ENCODE measurements around the gene DYNC2H1. TPM values are rescaled to one million over a fixed set of nuclear protein-coding genes. Genes with fewer than 3 reads are reported as not detected.

Gene DYNC2H1
- polyA plus RNA-seq, 1 donor (not counting 4 experiments of a cell fraction or from before 2014, with no cell fraction given) = 18.5 TPM

- dilution Hi-C loops (cut with MboI; ENCODE audit: extremely low pct_ligation_motif_present, low sequenced_read_pairs) = no loop called here
These were observed 367.6 kb downstream of the DYNC2H1 start for GRCh38 chr11:103476874-103477273.

GRCh38 chr11:103480421-103480820 lies 371.2 kb downstream of the DYNC2H1 start:
- dilution Hi-C loops (cut with MboI; ENCODE audit: extremely low pct_ligation_motif_present, low sequenced_read_pairs) = no loop called here
- H3K9me1 ChIP-seq (ENCODE audit: control insufficient read depth, extremely low read depth, insufficient read depth, low read length) = no peaks in the 10 kb centered on the region
- no peaks in the 10 kb centered on the region for H3K36me3 ChIP-seq (ENCODE audit: control insufficient read depth in 2 of 2, extremely low read depth in 1 of 2, insufficient read depth in 2 of 2, low read length in 2 of 2)
- DNase-seq (ENCODE audit: low read depth, low spot score) (no peak), FAIRE-seq (no peak)
- H3K9ac ChIP-seq (ENCODE audit: control insufficient read depth, extremely low read depth, insufficient read depth, low read length) = no peak overlapping the region
- H3K4me2 ChIP-seq (ENCODE audit: control insufficient read depth, extremely low read depth, insufficient read depth, low read depth, low read length) = no peak overlapping the region
- H3K4me3 ChIP-seq (ENCODE audit: control insufficient read depth in 2 of 3, extremely low read depth in 1 of 3, insufficient read depth in 2 of 3, low read depth in 1 of 3, low read length in 3 of 3) = no peak overlapping the region
- TF ChIP-seq EZH2 (IDR thresholded peaks at IDR 0.05; ENCODE audit: low read length) = no peak
- no peak for TF ChIP-seq CTCF (optimal IDR thresholded peaks at IDR 0.05 in 1 of 3, IDR thresholded peaks at IDR 0.05 in 1 of 3, conservative IDR thresholded peaks at IDR 0.05 in 1 of 3; ENCODE audit: extremely low read depth in 1 of 3, insufficient read depth in 2 of 3, low read length in 3 of 3)
- H4K20me1 ChIP-seq (ENCODE audit: control insufficient read depth, extremely low read depth, insufficient read depth, low read length) = no peaks in the 10 kb centered on the region
- no peaks in the 10 kb centered on the region for H3K9me3 ChIP-seq (ENCODE audit: control insufficient read depth, low read depth, low read length)
- no peaks in the 10 kb centered on the region for H3K79me2 ChIP-seq (ENCODE audit: control insufficient read depth, insufficient read depth, low read length)
- no peak overlapping the region for H3K27ac ChIP-seq (ENCODE audit: control insufficient read depth, insufficient read depth, low read length)
- H3K4me1 ChIP-seq (ENCODE audit: control insufficient read depth, extremely low read depth, insufficient read depth, low read length) = no peaks in the 10 kb centered on the region
- no peaks in the 10 kb centered on the region for H3K27me3 ChIP-seq (ENCODE audit: control insufficient read depth, extremely low read depth, insufficient read depth, low read length)
- no peak overlapping the region for H2AFZ ChIP-seq (ENCODE audit: control insufficient read depth, low read length)

More at GRCh38 chr11:103476874-103477273, 367.6 kb downstream of the DYNC2H1 start:
- FAIRE-seq (no peak), DNase-seq (ENCODE audit: low read depth, low spot score) (no peak)
- Histone ChIP-seq H3K27me3 (ENCODE audit: control insufficient read depth, extremely low read depth, insufficient read depth, low read length) (no peaks in the 10 kb centered on the region), H3K36me3 (ENCODE audit: control insufficient read depth in 2 of 2, extremely low read depth in 1 of 2, insufficient read depth in 2 of 2, low read length in 2 of 2) (no peaks in the 10 kb centered on the region), H3K9me1 (ENCODE audit: control insufficient read depth, extremely low read depth, insufficient read depth, low read length) (no peaks in the 10 kb centered on the region), H3K27ac (ENCODE audit: control insufficient read depth, insufficient read depth, low read length) (no peak overlapping the region), H3K4me3 (ENCODE audit: control insufficient read depth in 2 of 3, extremely low read depth in 1 of 3, insufficient read depth in 2 of 3, low read depth in 1 of 3, low read length in 3 of 3) (no peak overlapping the region), H3K79me2 (ENCODE audit: control insufficient read depth, insufficient read depth, low read length) (no peaks in the 10 kb centered on the region), H4K20me1 (ENCODE audit: control insufficient read depth, extremely low read depth, insufficient read depth, low read length) (no peaks in the 10 kb centered on the region), H2AFZ (ENCODE audit: control insufficient read depth, low read length) (no peak overlapping the region), H3K9ac (ENCODE audit: control insufficient read depth, extremely low read depth, insufficient read depth, low read length) (no peak overlapping the region), H3K4me2 (ENCODE audit: control insufficient read depth, extremely low read depth, insufficient read depth, low read depth, low read length) (no peak overlapping the region), H3K9me3 (ENCODE audit: control insufficient read depth, low read depth, low read length) (no peaks in the 10 kb centered on the region), H3K4me1 (ENCODE audit: control insufficient read depth, extremely low read depth, insufficient read depth, low read length) (no peaks in the 10 kb centered on the region)
- TF ChIP-seq CTCF (optimal IDR thresholded peaks at IDR 0.05 in 1 of 3, IDR thresholded peaks at IDR 0.05 in 1 of 3, conservative IDR thresholded peaks at IDR 0.05 in 1 of 3; ENCODE audit: extremely low read depth in 1 of 3, insufficient read depth in 2 of 3, low read length in 3 of 3) (no peak), EZH2 (IDR thresholded peaks at IDR 0.05; ENCODE audit: low read length) (no peak)
